HEK293 (cell line): ENCODE results near the gene SNRNP70.

Experiments
- FEZF1 ChIP-seq: fragments of 450-650 bp; formaldehyde crosslinking; IDR thresholded peaks from 2 replicates; pipeline ENCODE4 v1.5.1; 2016; ENCODE audit warnings: missing biosample characterization, missing genetic modification characterization
- GLI4 ChIP-seq: fragments of 450-650 bp; formaldehyde crosslinking; IDR thresholded peaks from 2 replicates; pipeline ENCODE4 v1.5.1; 2016; ENCODE audit warnings: missing biosample characterization, missing genetic modification characterization
- IKZF3 ChIP-seq: fragments of 450-650 bp; IDR thresholded peaks from 2 replicates; pipeline ENCODE4 v1.5.0; 2018; ENCODE audit warnings: missing biosample characterization, mild to moderate bottlenecking, missing genetic modification characterization, moderate library complexity
- MZF1 ChIP-seq: fragments of 450-650 bp; formaldehyde crosslinking; IDR thresholded peaks from 2 replicates; pipeline ENCODE4 v1.5.1; 2017; ENCODE audit warnings: missing biosample characterization, missing genetic modification characterization, borderline replicate concordance
- RBAK ChIP-seq: fragments of 450-650 bp; formaldehyde crosslinking; IDR thresholded peaks from 2 replicates; pipeline ENCODE4 v1.5.1; 2016; ENCODE audit warnings: missing biosample characterization, missing genetic modification characterization
- ZBTB26 ChIP-seq: fragments of 450-650 bp; formaldehyde crosslinking; optimal IDR thresholded peaks from 2 replicates; pipeline ENCODE3; 2016; ENCODE audit warnings: missing biosample characterization, mild to moderate bottlenecking, missing genetic modification characterization
- ZBTB48 ChIP-seq: fragments of 450-650 bp; formaldehyde crosslinking; IDR thresholded peaks from 2 replicates; pipeline ENCODE4 v1.5.1; 2016; ENCODE audit warnings: missing biosample characterization, missing genetic modification characterization
- ZBTB8A ChIP-seq: fragments of 450-650 bp; formaldehyde crosslinking; IDR thresholded peaks from 2 replicates; pipeline ENCODE4 v1.5.1; 2016; ENCODE audit warnings: missing biosample characterization, missing genetic modification characterization
- ZFP41 ChIP-seq: fragments of 450-650 bp; formaldehyde crosslinking; IDR thresholded peaks from 2 replicates; pipeline ENCODE4 v1.5.1; 2016; ENCODE audit warnings: missing biosample characterization, missing genetic modification characterization, borderline replicate concordance
- ZNF112 ChIP-seq: fragments of 450-650 bp; formaldehyde crosslinking; IDR thresholded peaks from 2 replicates; pipeline ENCODE4 v1.5.0; 2017; ENCODE audit warnings: missing biosample characterization, missing genetic modification characterization
- ZNF114 ChIP-seq: fragments of 450-650 bp; formaldehyde crosslinking; IDR thresholded peaks from 2 replicates; pipeline ENCODE4 v1.5.0; 2017; ENCODE audit warnings: missing biosample characterization, missing genetic modification characterization
- ZNF121 ChIP-seq: fragments of 450-650 bp; formaldehyde crosslinking; IDR thresholded peaks from 2 replicates; pipeline ENCODE4 v1.5.1; 2016; ENCODE audit warnings: missing biosample characterization, missing genetic modification characterization
- ZNF146 ChIP-seq: fragments of 450-650 bp; formaldehyde crosslinking; IDR thresholded peaks from 2 replicates; pipeline ENCODE4 v1.5.1; 2016; ENCODE audit warnings: missing biosample characterization, missing genetic modification characterization
- ZNF157 ChIP-seq: fragments of 450-650 bp; formaldehyde crosslinking; IDR thresholded peaks from 2 replicates; pipeline ENCODE4 v1.5.1; 2016; ENCODE audit warnings: missing biosample characterization, missing genetic modification characterization
- ZNF2 ChIP-seq: fragments of 450-650 bp; formaldehyde crosslinking; IDR thresholded peaks from 2 replicates; pipeline ENCODE4 v1.5.1; 2016; ENCODE audit warnings: missing biosample characterization, missing genetic modification characterization
- ZNF24 ChIP-seq: fragments of 450-650 bp; formaldehyde crosslinking; IDR thresholded peaks from 2 replicates; pipeline ENCODE4 v1.5.1; 2016; ENCODE audit warnings: missing biosample characterization, missing genetic modification characterization
- ZNF266 ChIP-seq: fragments of 450-650 bp; formaldehyde crosslinking; IDR thresholded peaks from 2 replicates; pipeline ENCODE4 v1.5.1; 2016; ENCODE audit warnings: missing biosample characterization, missing genetic modification characterization, low read depth
- ZNF311 ChIP-seq: fragments of 450-650 bp; formaldehyde crosslinking; IDR thresholded peaks from 2 replicates; pipeline ENCODE4 v1.5.1; 2017; ENCODE audit warnings: missing biosample characterization, missing genetic modification characterization, borderline replicate concordance
- ZNF324 ChIP-seq: fragments of 450-650 bp; formaldehyde crosslinking; IDR thresholded peaks from 2 replicates; pipeline ENCODE4 v1.5.1; 2016; ENCODE audit warnings: missing biosample characterization, missing genetic modification characterization
- ZNF501 ChIP-seq: fragments of 450-650 bp; formaldehyde crosslinking; IDR thresholded peaks from 2 replicates; pipeline ENCODE4 v1.5.1; 2016; ENCODE audit warnings: missing biosample characterization, missing genetic modification characterization
- ZNF544 ChIP-seq: fragments of 450-650 bp; formaldehyde crosslinking; IDR thresholded peaks from 2 replicates; pipeline ENCODE4 v1.5.0; 2017; ENCODE audit warnings: missing biosample characterization, missing genetic modification characterization
- ZNF610 ChIP-seq: fragments of 450-650 bp; formaldehyde crosslinking; IDR thresholded peaks from 2 replicates; pipeline ENCODE4 v1.5.1; 2016; ENCODE audit warnings: missing biosample characterization, missing genetic modification characterization, borderline replicate concordance
- ZNF645 ChIP-seq: fragments of 450-650 bp; formaldehyde crosslinking; IDR thresholded peaks from 2 replicates; pipeline ENCODE4; 2016; ENCODE audit warnings: missing biosample characterization, missing genetic modification characterization
- ZNF660 ChIP-seq: fragments of 450-650 bp; IDR thresholded peaks from 2 replicates; pipeline ENCODE4 v1.5.1; 2018; ENCODE audit warnings: missing biosample characterization, mild to moderate bottlenecking, missing genetic modification characterization
- ZNF785 ChIP-seq: fragments of 450-650 bp; formaldehyde crosslinking; IDR thresholded peaks from 2 replicates; pipeline ENCODE4 v1.5.1; 2016; ENCODE audit warnings: missing biosample characterization, missing genetic modification characterization
- ZSCAN30 ChIP-seq: fragments of 450-650 bp; IDR thresholded peaks from 2 replicates; pipeline ENCODE4 v1.5.1; 2018; ENCODE audit warnings: missing biosample characterization, mild to moderate bottlenecking, missing genetic modification characterization, moderate library complexity
- TF ChIP-seq, protein P1 (sequence below): fragments of 450-650 bp; formaldehyde crosslinking; IDR thresholded peaks from 2 replicates; pipeline ENCODE4 v1.5.1; 2017; ENCODE audit warnings: missing biosample characterization, missing genetic modification characterization
- TF ChIP-seq, protein P2 (sequence below): fragments of 450-650 bp; formaldehyde crosslinking; IDR thresholded peaks from 2 replicates; pipeline ENCODE4 v1.5.1; 2017; ENCODE audit warnings: missing biosample characterization, missing genetic modification characterization
- TF ChIP-seq, protein P3 (sequence below): fragments of 450-650 bp; formaldehyde crosslinking; IDR thresholded peaks from 2 replicates; pipeline ENCODE4 v1.5.1; 2016; ENCODE audit warnings: missing biosample characterization, missing genetic modification characterization
- TF ChIP-seq, protein P4 (sequence below): fragments of 450-650 bp; formaldehyde crosslinking; IDR thresholded peaks from 2 replicates; pipeline ENCODE4 v1.5.1; 2016; ENCODE audit warnings: missing biosample characterization, missing genetic modification characterization, borderline replicate concordance

Gene SNRNP70

GRCh38 chr19:49157445-49158224, 72.4 kb downstream of the SNRNP70 start, which contains the start of gene TRPM4 (continued):
- no peak for TF ChIP-seq ZNF121
- 0 out of 2 replicates have a peak, but pooled peaks have one; percentile 52 for TF ChIP-seq ZNF2 (tag by site-specific recombination)
- peak; percentile 78; the same call in 1 of the 2 replicates for TF ChIP-seq ZNF610 (tag by site-specific recombination)
- TF ChIP-seq ZNF324 = no peak
- TF ChIP-seq ZBTB26 (tag by site-specific recombination) = peak; percentile 55
- TF ChIP-seq ZBTB48 (tag by site-specific recombination) = 0 out of 2 replicates have a peak, but pooled peaks have one; percentile 7
- TF ChIP-seq ZNF114 = no peak
- TF ChIP-seq ZNF311 = no peak
- no peak for TF ChIP-seq ZNF266
- 0 out of 2 replicates have a peak, but pooled peaks have one; percentile 29 for TF ChIP-seq ZSCAN30 (tag by site-specific recombination)
- TF ChIP-seq, protein P1, sequence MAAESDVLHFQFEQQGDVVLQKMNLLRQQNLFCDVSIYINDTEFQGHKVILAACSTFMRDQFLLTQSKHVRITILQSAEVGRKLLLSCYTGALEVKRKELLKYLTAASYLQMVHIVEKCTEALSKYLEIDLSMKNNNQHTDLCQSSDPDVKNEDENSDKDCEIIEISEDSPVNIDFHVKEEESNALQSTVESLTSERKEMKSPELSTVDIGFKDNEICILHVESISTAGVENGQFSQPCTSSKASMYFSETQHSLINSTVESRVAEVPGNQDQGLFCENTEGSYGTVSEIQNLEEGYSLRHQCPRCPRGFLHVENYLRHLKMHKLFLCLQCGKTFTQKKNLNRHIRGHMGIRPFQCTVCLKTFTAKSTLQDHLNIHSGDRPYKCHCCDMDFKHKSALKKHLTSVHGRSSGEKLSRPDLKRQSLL (tag by site-specific recombination) = peak; percentile 77
- TF ChIP-seq IKZF3 (tag by site-specific recombination) = peak; percentile 50
- no peak for TF ChIP-seq ZNF24 (tag by site-specific recombination)
- TF ChIP-seq ZNF785 (tag by site-specific recombination) = no peak
- no peak for TF ChIP-seq ZNF660 (tag by site-specific recombination)
- no peak for TF ChIP-seq ZNF544
- no peak for TF ChIP-seq RBAK
- no peak for TF ChIP-seq ZNF112 (tag by site-specific recombination)
- TF ChIP-seq, protein P2, sequence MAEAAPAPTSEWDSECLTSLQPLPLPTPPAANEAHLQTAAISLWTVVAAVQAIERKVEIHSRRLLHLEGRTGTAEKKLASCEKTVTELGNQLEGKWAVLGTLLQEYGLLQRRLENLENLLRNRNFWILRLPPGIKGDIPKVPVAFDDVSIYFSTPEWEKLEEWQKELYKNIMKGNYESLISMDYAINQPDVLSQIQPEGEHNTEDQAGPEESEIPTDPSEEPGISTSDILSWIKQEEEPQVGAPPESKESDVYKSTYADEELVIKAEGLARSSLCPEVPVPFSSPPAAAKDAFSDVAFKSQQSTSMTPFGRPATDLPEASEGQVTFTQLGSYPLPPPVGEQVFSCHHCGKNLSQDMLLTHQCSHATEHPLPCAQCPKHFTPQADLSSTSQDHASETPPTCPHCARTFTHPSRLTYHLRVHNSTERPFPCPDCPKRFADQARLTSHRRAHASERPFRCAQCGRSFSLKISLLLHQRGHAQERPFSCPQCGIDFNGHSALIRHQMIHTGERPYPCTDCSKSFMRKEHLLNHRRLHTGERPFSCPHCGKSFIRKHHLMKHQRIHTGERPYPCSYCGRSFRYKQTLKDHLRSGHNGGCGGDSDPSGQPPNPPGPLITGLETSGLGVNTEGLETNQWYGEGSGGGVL (tag by site-specific recombination) = no peak; the same call in 1 of the 2 replicates
- TF ChIP-seq, protein P3, sequence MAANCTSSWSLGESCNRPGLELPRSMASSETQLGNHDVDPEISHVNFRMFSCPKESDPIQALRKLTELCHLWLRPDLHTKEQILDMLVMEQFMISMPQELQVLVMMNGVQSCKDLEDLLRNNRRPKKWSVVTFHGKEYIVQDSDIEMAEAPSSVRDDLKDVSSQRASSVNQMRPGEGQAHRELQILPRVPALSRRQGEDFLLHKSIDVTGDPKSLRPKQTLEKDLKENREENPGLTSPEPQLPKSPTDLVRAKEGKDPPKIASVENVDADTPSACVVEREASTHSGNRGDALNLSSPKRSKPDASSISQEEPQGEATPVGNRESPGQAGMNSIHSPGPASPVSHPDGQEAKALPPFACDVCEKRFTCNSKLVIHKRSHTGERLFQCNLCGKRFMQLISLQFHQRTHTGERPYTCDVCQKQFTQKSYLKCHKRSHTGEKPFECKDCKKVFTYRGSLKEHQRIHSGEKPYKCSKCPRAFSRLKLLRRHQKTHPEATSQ (tag by site-specific recombination) = 0 out of 2 replicates have a peak, but pooled peaks have one; percentile 30
- TF ChIP-seq ZNF501 (tag by site-specific recombination) = peak; percentile 61; the same call in 1 of the 2 replicates
- no peak for TF ChIP-seq ZBTB8A (tag by site-specific recombination)
- no peak for TF ChIP-seq ZNF146 (tag by site-specific recombination)
- TF ChIP-seq, protein P4, sequence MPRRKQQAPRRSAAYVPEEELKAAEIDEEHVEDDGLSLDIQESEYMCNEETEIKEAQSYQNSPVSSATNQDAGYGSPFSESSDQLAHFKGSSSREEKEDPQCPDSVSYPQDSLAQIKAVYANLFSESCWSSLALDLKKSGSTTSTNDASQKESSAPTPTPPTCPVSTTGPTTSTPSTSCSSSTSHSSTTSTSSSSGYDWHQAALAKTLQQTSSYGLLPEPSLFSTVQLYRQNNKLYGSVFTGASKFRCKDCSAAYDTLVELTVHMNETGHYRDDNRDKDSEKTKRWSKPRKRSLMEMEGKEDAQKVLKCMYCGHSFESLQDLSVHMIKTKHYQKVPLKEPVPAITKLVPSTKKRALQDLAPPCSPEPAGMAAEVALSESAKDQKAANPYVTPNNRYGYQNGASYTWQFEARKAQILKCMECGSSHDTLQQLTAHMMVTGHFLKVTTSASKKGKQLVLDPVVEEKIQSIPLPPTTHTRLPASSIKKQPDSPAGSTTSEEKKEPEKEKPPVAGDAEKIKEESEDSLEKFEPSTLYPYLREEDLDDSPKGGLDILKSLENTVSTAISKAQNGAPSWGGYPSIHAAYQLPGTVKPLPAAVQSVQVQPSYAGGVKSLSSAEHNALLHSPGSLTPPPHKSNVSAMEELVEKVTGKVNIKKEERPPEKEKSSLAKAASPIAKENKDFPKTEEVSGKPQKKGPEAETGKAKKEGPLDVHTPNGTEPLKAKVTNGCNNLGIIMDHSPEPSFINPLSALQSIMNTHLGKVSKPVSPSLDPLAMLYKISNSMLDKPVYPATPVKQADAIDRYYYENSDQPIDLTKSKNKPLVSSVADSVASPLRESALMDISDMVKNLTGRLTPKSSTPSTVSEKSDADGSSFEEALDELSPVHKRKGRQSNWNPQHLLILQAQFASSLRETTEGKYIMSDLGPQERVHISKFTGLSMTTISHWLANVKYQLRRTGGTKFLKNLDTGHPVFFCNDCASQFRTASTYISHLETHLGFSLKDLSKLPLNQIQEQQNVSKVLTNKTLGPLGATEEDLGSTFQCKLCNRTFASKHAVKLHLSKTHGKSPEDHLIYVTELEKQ = no peak
- TF ChIP-seq GLI4 = 0 out of 2 replicates have a peak, but pooled peaks have one; percentile 20
- TF ChIP-seq ZFP41 = no peak
- no peak for TF ChIP-seq ZNF157 (tag by site-specific recombination)
- TF ChIP-seq MZF1 (tag by site-specific recombination) = no peak
- no peak for TF ChIP-seq FEZF1 (tag by site-specific recombination)
- TF ChIP-seq ZNF645 (tag by site-specific recombination) = no peak
